ENCODE measurements around the gene ADRA2B.
A peak's percentile ranks its signal among the peaks of the same experiment; 100 is the strongest.
"Not testable (repeated sequence)": the region's sequence is repeated elsewhere in the genome, so short reads cannot be mapped to it uniquely, and the experiment has no call there.

Gene ADRA2B

DNA sequence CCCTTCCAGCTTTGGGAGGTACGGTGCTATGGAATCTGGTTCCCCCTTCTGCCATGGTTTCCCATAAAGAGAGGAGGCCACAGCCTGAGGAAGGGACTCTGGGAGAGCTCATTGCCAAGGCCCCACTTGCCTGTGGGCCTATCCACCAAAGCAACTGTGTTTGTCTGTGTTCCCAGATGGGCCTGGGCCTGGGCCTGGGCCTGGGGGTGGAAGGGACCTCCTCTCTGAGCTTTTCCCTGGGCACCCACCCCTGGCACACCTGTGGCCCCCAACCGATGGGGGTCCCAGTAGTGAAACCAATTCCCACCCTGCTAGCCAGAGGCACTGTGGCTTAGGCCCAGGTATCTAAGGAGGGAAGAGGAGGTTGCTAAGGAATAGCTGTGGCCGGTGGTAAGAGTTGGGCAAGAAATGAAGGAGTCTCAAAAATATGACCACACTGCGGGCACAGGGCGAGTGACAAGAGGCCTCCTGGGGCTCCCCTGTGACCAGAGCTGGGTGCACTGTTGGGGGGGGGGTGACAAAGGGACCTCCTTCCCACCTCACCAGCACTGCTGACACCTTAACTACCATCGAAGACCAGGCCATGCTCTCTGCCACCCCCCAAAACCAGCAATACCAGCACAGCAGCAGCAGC lies 33.8 kb upstream of the ADRA2B start:
- no peak for DNase-seq

DNA sequence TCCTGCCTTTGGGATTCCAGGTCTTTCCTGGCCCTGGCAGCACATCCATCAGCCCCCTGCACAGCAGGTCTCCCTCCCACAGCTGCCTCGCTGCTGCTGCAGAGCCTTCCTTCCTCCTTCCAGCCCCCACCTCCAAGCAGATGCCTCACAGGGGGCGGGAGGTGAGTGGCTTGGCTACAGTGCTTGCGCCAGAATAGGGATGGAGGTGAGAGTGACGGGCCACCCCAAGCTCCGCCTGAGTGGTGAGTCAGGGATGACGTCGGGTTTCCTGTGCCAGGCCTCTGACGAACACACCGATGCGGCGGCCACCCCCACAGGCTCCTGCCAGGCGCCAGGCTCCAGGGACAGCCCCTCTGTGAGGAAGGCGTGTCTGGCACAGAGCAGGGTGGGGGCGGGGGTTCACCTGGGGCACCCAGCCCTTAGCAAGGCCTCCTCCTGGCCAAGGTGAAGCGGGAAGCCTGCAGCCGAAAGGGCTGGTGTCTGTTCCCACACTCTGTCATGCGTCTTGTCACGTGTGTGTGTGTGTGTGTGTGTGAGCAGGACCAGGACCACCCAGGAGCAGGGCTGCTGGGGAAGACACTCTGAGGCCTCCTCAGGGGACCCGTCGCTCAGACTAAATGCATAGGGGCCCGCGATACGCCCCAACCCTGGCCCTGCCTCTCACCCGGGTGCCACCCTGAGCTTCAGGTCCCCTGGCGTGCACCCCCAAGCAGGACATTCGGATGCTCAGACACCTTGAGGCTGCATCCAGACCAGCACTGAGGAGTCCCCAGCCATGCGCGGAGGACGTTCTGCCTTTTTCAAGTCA lies 32.2 kb upstream of the ADRA2B start:
- peak; percentile 64 for DNase-seq

DNA sequence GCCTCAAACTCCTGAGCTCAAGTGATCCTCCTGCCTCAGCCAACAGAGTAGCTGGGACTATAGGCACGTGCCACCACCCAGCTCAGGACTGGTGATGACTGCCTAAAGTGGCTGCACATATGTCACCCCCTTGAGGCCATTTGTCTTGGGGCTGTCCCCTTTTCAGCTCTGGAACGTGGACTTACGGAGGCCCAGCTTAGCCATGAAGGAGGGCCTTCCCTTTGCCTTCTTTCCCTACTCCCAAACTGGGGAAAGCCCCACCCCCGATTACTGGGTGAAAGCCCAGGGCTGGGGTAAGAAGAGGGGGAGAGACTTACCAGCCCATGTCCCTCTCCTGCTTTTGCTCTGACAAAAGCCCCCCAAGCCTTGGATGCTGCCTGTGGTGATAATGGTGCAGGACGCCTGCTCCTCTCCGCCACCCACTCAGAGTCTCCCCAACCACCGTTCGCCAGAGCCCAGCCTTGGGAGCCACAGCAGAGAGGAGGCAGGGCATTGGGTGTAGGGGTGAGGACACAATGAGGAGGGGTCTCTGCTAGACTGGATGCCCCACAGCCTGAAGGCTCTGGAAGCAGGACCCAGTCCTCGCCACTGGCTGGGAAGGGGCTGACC lies 31.3 kb upstream of the ADRA2B start:
- no peak for DNase-seq

DNA sequence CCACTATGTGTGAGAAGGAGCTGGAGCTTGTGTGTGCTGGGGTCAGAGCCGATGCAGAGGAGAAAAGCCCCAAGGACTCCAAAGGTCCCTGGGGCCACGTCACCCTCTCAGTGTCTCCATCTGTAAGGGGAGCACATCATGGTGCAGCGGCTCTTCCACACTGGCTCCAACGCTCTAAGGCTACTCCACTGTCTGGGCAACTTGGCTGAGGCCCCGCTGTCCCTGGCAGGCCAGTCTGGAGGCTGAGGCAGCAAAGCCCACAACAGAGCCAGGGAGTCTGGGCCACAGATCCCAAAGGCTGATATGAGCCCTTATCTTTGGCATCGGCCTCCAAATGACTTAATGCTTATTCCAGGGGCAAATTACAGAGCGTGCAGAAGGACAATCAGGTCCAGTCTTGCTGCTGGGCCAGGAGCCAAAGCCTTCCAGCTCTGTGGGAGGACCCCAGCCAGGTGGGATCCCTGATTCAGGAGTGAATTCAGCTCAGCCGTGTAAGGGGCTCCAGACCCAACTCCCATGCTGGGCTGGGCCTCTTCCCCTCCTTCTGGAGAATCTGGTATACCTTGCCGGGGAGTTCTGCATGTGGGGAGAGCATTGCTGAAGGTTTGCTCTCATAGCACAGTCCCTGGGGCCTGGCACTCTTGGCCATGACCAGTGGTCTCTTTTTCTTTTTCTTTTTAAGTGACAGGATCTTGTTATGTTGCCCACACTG lies 30.7 kb upstream of the ADRA2B start:
- DNase-seq, result no peak

DNA sequence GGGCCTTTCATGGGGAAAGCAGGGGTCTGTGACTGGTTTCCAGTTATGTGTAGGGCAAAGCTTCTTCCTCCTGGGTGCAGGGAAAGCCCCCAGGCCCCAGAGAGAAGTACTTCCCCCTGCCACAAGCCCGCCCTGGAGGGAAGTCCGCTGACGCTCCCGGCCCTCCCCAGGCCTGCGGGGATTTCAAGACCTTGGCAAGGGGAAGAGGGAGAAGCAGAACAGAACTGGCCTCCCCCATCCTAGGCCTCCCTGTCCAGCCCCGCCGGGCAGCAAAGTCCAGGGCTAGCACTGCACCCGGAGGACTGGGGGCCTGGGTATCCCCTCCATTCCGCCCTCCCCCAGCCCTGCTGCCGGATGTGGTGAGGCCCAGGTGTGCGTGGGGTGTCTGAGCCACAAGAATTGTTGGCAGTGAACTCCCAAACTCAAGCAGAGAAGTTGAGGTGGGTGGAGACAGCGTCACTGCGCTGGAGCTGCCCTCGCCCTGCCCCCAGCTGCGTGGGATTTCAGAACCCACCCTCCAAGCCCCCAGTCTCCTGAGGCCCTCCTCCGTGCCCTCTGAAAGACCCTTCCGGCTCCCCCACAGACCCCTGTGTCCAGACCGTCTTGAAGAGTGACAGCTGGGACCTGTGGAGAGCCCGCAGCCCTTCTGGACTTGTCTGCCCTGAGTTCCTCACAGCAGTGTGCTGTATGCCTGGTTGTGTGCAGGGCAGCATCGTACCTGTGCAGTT lies 29.9 kb upstream of the ADRA2B start:
- DNase-seq, result no peak

DNA sequence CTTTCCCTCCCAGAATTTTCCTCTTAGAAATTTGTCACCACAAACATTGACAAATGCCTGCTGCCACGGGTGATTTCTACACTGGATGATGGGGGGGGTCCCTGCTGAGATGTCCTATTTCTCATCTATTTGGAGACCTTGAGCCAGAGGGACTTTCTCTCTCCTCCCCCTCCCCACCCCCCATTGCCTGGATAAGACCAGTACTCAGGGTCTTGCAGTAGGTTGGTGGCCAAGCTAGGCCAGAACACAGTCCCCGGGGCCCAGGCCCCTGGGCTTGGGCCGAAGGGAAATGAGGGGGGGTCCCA lies 29.4 kb upstream of the ADRA2B start:
- no peak for DNase-seq

DNA sequence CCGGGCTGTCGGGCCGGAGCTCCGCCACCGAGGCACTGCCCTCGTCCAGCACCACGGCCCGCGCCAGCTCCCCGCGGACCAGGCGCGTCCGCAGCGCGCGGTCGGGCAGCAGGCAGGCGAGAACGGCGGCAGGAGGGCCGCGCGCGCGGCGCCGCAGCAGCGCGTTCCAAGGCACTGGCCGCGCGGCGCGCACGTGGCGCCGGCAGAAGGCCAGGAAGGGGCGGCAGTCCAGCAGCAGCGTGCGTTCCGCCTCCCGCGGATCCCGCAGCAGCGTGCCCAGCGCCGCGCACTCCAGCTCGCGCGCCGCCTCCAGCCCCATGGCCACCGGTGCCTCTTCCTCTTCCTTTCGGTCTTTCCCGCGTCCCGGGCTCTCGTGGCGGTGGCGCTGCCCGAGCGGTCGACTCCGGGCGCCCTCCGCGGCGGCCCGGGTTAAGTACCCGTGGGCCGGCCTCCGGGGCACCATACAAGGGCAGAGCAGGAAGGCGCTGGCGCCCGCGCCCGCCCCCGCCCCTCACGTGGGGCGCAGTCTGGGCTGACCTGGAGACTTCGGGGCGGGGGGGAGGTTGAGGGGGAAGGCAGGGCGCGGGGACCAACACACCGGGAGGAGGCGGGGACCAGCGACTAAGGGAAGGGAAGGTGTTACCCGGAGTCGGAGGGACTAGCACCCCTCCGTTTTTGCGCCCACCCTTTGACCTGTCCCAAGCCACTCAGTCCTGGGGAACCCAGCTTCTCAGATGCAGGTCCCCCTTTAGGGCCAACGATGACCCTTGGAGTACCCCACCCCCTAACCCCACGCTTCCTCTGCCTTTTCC lies 28.9 kb upstream of the ADRA2B start, which contains the start of gene DUSP2:
Gene DUSP2 (minus strand): TSS at position 405 of the 812 bp plus-strand sequence. CDS start 86 bp downstream, at position 319.
- DNase-seq, result no peak

DNA sequence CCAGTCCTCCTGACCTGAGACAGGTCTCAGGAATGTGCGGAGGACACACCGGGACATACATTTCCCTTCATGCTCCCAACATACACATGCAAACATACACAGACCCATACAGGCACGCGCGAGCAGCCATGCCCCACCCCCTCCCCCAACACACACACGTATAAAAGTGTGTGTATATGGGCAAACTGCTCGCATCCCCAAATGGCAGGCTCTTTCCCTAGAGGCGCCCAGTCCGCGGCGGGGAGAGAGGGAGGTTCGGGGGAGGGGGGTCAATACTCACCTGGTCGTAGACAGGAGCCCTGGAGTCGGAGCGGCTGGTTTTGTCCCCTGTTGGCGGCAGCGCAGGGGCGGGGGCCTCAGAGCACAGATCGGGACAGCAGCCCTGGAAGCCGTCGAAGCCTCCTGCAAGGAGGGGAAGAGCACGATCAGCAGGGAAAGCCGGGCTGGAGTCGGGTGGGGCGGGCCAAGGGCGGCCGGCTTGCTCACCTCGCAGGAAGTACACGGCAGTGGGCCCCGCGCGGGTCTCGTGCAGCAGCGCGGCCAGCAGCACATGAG lies 28.2 kb upstream of the ADRA2B start:
- DNase-seq, result no peak

DNA sequence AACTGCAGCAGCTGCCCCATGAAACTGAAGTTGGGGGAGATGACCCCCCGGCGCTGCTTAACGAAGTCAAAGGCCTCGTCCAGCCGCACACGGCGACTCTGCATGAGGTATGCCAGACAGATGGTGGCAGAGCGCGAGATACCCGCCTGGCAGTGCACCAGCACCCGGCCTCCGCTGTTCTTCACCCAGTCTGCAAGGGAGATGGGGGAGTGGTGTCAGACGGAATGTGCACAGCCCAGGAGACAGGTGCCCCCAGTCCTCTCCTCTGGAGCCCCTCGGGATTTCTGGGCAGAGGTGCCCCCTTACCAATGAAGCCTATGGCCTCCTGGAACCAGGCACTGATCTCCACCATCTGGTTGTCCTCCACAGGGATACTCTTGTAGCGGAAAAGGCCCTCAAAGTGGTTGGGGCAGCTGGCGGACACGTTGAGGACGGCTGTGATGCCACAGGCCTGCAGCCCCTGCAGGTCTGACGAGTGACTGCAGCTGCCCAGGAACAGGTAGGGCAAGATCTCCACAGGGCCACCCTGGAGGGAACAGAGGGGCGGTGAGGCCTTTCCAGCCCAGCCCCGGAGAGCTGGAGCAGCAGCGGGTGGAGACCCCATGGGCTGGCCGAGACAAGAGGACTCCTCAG lies 27.6 kb upstream of the ADRA2B start:
- DNase-seq, result no peak

DNA sequence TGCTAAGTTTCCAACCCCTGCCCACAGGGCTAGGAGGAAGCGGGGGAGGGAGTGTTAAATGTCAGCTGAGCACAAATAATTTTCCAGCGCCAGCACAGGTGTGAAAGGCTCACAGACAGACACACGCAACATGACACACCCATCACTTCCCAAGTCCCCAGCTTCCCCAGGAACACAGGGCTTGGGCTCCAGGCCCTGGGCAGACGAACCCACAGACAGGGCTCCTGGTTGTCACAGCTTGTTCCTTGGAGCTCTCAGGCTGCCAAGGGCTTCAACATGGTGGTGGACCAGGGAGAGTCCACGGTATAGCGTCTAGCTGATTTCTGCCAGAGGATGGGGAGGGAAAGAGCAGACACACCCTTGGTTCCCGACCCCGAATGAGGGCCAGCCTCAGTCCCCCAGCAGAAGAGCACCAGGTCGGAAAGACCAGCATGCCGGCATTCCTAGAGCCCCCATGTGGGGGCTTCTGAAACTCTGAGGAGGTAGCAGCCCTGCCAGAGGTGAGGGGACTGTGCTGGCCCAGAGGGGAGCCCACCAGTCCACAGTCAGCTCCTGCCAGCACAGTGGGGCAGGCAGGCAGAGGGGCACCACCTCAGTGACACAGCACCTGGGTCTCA lies 27.0 kb upstream of the ADRA2B start:
- DNase-seq, result no peak

DNA sequence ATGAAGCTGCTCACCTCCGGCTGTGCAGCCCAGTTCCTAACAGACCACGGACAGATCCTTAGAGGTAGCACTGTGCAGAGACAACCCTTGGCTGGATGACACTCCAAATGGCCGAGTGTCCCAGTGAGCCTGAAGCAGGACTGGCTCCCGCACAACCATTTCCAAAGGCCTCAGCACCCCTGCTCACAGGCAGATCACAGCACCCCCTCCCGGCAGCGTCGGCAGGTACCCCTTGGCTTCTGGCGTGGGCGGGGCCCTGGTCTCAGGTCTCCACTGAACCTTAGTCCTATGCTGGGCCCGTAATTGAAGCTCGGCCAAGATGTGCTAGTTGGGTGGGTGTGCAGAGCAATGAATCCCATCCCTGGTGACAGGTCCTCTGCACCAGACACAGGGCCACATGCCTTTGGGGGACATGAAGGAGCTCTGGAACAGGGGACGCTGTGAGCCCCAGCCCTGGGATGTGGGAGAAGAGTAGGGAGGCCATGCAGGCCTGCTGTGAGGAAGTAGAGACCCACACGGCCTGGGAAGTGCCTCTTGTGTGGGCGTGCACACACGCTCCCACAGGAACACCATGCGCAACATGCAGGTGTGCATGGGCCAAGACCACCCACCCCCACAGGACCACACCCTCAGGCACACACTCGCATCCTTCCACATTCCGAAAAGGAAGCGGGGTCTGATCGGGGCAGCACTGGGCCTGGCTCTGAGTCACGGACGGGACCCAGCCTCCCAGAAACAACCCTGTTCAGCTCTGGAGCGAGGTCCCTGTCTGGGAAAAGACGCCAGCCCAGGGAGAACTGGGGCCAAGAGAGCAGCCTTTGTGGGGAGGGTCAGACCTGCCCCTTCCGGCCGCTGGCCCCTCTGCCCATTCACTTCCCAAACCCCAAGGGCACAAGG lies 26.1 kb upstream of the ADRA2B start:
- no peak for DNase-seq

DNA sequence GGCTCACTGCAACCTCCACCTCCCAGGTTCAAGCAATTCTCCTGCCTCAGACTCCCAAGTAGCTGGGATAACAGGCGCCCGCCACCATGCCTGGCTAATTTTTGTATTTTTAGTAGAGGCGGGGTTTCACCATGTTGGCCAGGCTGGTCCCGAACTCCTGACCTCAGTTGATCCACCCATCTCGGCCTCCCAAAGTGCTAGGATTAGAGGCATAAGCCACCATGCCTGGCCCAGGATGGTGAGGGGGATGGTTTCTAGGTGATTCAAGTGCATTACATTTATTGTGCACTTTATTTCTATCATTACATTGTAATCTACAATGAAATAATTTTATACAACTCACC lies 25.2 kb upstream of the ADRA2B start:
- DNase-seq, result not testable (repeated sequence)

DNA sequence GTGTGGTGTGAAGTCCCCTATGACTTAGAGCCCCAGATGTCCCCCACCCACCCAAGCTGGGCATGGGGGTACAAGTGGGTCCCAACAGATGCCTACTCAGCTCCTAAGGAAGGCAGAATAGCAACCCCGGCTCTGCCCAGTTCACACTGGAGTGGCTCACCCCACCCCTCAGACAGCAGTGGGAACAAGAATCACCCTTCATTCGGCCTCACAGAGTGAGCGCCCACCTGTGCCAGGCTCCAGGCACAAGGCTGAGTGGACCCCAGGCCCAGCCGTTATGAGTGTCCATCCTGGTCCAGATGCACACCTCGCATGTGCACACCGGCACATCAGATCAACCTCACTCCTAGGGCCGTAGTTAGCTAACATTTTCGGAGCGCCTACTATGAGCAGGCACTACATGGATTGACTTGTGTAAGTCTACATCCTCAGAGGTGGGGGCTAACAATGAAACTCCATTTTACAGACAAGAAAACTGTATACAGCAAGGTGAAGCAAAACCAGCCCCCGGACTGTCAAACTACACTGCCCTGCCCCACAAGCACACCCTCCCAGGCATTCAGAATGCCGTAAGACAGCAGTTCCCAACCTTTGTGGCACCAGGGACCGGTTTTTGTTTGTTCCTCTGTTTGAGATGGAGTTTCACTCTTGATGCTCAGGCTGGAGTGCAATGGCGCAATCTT lies 24.7 kb upstream of the ADRA2B start:
- DNase-seq, result no peak

DNA sequence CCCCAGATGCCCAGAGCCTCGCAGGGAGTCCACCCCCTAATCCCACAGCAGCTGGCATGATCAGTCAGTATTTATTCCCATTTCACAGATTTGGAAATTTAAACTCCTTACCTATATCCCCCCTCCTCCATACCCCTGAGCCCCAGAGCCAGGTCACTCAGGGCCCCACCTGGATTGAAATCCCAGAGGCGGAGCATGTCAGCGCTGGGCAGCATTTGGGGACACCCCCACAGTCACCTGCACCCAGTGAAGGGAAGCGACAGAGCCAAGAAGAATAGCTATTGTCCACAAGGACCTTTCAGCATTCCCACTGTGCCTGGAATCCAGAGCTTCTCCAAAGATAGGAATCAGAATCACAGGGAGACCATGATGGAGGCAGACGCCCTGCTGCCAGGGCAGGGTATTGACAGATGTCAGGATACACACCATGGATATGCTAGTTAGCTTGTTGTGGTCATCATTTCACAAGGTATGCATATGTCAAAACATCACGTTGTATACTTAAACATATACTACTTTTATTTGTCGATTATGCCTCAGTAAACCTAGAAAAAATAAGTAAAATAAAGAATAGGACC lies 22.9 kb upstream of the ADRA2B start:
- no peak for DNase-seq

DNA sequence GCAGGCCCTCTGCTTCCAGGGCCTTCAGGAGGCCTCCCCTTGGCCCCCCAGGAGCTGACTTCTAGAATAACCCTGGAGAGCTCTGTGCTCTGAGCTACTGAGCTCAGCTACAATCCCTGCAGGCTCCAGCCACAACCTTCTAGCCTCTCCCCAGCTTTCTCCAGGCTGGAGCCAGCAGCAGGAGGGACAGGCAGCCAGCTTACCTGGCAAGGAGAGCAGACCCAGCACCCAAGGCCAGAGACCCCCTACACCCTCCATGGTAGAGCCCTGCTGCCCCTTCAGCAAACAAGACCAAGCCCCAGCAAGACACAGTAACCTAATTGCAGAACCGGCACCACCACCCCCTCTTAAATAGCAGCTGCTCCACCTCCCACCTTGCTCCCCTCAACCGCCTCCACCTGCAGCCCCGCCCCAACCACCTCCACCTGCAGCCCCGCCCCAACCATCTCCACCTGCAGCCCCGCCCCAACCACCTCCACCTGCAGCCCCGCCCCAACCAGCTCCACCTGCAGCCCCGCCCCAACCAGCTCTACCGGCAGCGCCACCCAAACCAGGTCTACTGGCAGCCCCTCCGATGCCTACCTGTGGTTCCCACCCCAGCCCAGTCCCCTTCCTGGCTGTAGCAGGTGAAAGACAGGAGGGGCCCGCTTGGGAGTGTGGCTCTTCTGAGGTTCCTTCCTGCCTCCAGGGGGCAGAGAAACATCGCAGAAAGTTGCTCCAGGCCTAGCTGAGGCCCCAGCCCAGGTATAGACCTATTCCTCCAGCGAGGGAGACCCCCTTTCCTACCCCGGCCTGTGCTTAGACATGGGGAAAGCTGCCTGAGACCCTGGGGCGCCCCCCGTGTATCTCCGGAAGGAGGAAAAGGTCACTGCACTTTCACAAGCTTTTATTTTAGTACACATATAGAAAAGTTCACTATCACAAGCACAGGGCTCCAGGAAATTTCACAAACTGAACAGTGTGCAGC lies 22.1 kb upstream of the ADRA2B start, which contains the start of gene ASTL:
Gene ASTL (minus strand): TSS at position 324 of the 967 bp plus-strand sequence. CDS start 66 bp downstream, at position 258.
- DNase-seq, result peak; percentile 3

DNA sequence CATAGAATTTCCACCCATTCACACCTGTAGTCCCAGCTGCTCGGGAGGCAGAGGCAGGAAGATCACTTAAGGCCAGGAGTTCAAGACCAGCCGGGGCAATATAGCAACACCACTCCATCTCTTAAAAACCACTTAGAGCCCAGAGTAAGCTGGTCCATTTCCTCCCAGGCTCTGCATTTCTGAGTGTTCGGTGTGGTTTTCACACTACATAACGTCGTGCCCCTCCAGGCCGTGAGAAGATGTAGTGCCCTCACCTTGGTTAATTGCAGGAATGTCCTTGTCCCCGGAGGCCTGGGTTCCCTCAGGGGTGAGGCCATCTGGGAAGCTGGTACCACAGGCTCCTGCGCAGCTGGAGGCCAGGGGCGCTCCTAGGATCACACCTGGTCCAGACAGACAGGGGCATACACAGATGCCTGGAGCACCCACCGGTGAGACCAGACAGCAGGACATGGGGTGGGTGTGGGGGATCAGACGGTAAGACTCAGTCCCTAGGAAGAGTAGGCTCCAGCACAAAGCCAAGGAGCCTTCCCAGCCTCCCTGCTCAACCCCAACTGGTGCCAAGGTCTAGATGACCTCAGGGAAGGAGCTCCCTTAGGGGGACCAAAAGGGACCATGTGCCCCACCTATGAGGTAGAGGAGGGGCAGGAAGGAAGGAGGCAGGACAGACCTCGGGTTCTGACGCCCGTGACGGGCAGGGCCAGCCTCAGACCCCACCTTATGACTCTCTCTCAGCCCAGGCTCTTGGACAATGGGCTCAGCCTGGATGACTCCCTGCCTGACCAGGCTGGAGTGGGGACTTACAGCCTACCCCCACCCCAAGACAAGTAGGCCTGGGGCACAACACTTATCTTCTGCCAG lies 21.2 kb upstream of the ADRA2B start:
- DNase-seq, result no peak
